Neural cell (in vitro differentiated cells): ENCODE results near the gene DNASE1L2. TPM values are rescaled to one million over a fixed set of nuclear protein-coding genes. Genes with fewer than 3 reads are reported as not detected.

ENCODE experiments used
- H2AFZ ChIP-seq: fragments of 200-600, 300-800 bp; sonication (generic), shearing (Covaris generic); 2 replicates; pipeline ENCODE4 v1.6.0; 2014; ENCODE audit warnings: low read depth, mild to moderate bottlenecking, antibody characterized with exemption, low read length, moderate library complexity
- H3F3A ChIP-seq: fragments of 200-600 bp; shearing (Covaris generic); 2 replicates; pipeline ENCODE4 v1.6.1; 2016; ENCODE audit warnings: mild to moderate bottlenecking, moderate library complexity, mixed read lengths, antibody characterized with exemption, low read length; ENCODE audit not compliant: insufficient read depth, poor library complexity, severe bottlenecking
- H3K27ac ChIP-seq: fragments of 200-600, 300-800 bp; sonication (generic), shearing (Covaris generic); 2 replicates; pipeline ENCODE4 v1.5.1; 2014; ENCODE audit warnings: mild to moderate bottlenecking, low read length, moderate library complexity
- H3K27me3 ChIP-seq: fragments of 300-800, 200-600 bp; sonication (generic), shearing (Covaris generic); 2 replicates; pipeline ENCODE4 v1.6.0; 2014; ENCODE audit warnings: mild to moderate bottlenecking, low read depth, low read length, moderate library complexity; ENCODE audit not compliant: insufficient read depth
- H3K36me3 ChIP-seq: fragments of 300-800, 200-600 bp; sonication (generic), shearing (Covaris generic); 2 replicates; pipeline ENCODE4 v1.5.1; 2014; ENCODE audit warnings: mild to moderate bottlenecking, antibody characterized with exemption, low read length, moderate library complexity; ENCODE audit not compliant: insufficient read depth
- H3K4me2 ChIP-seq: fragments of 300-800, 200-600 bp; sonication (generic), shearing (Covaris generic); 2 replicates; pipeline ENCODE4 v1.6.0; 2014; ENCODE audit warnings: mild to moderate bottlenecking, low read length
- H3K4me3 ChIP-seq: fragments of 300-800, 200-600 bp; sonication (generic), shearing (Covaris generic); 2 replicates; pipeline ENCODE4 v1.5.1; 2014; ENCODE audit warnings: mild to moderate bottlenecking, low read length, moderate library complexity
- H3K79me2 ChIP-seq: fragments of 200-600 bp; shearing (Covaris generic); replicated peaks from 2 replicates; pipeline ENCODE4 v1.6.0; 2014; ENCODE audit warnings: mild to moderate bottlenecking, low read length, moderate library complexity; ENCODE audit not compliant: insufficient read depth
- H3K9ac ChIP-seq: fragments of 300-800, 200-600 bp; sonication (generic), shearing (Covaris generic); 2 replicates; pipeline ENCODE4 v1.6.1; 2016; ENCODE audit warnings: mild to moderate bottlenecking, low read length, mixed read lengths
- H3K9me2 ChIP-seq: fragments of 200-600 bp; shearing (Covaris generic); 2 replicates; pipeline ENCODE4 v1.6.1; 2016; ENCODE audit warnings: mild to moderate bottlenecking, low read length, mixed read lengths; ENCODE audit not compliant: insufficient read depth
- H3K9me3 ChIP-seq: fragments of 200-600, 300-800 bp; sonication (generic), shearing (Covaris generic); 2 replicates; pipeline ENCODE4 v1.6.1; 2016; ENCODE audit warnings: mild to moderate bottlenecking, mixed run types, low read length, moderate library complexity, mixed read lengths
- H4K20me1 ChIP-seq: fragments of 200-600 bp; shearing (Covaris generic); 2 replicates; pipeline ENCODE4 v1.6.1; 2016; ENCODE audit warnings: mild to moderate bottlenecking, mixed run types; ENCODE audit not compliant: insufficient read depth
- EP300 ChIP-seq: fragments of 450-650 bp; conservative IDR thresholded peaks from 2 replicates; pipeline ENCODE4 v1.6.1; 2014; ENCODE audit warnings: antibody characterized with exemption, mild to moderate bottlenecking, moderate library complexity; ENCODE audit not compliant: poor library complexity, severe bottlenecking
- EZH2 ChIP-seq: fragments of 200-600, 300-800 bp; shearing (Covaris generic), sonication (generic); IDR thresholded peaks from 2 replicates; pipeline ENCODE4 v1.6.1; 2014; ENCODE audit warnings: antibody characterized with exemption, low read length, borderline replicate concordance, mild to moderate bottlenecking; ENCODE audit not compliant: insufficient read depth, poor library complexity, severe bottlenecking
- MXI1 ChIP-seq: fragments of 450-650 bp; conservative IDR thresholded peaks from 2 replicates; pipeline ENCODE4 v1.6.1; 2014; ENCODE audit warnings: antibody characterized with exemption, mild to moderate bottlenecking; ENCODE audit not compliant: poor library complexity, severe bottlenecking
- POLR2AphosphoS5 ChIP-seq: IDR thresholded peaks from 2 replicates; pipeline ENCODE4 v1.6.1; 2012
- RAD21 ChIP-seq: fragments of 450-650 bp; conservative IDR thresholded peaks from 2 replicates; pipeline ENCODE4 v1.6.1; 2014; ENCODE audit warnings: antibody characterized with exemption, mild to moderate bottlenecking, moderate library complexity
- SMC3 ChIP-seq: fragments of 450-650 bp; conservative IDR thresholded peaks from 2 replicates; pipeline ENCODE4 v1.6.1; 2014; ENCODE audit warnings: antibody characterized with exemption, mild to moderate bottlenecking, moderate library complexity; ENCODE audit not compliant: poor library complexity
- TAF1 ChIP-seq: IDR thresholded peaks from 2 replicates; pipeline ENCODE4 v1.6.1; 2012; ENCODE audit warnings: low read depth
- polyA plus RNA-seq: library from polyadenylated mRNA; depleted of rRNA; stranded (reverse); fragments of >200 nt; gene quantifications from 2 replicates; pipeline ENCODE4 v1.2.3, GENCODE V29; 2014
- TF ChIP-seq, protein P1 (sequence below): IDR thresholded peaks from 2 replicates; pipeline ENCODE4 v1.6.1; 2012; ENCODE audit warnings: borderline replicate concordance
- TF ChIP-seq, protein P2 (sequence below): fragments of 450-650 bp; IDR thresholded peaks from 2 replicates; pipeline ENCODE4 v1.5.1; 2014; ENCODE audit warnings: antibody characterized with exemption, mild to moderate bottlenecking, moderate library complexity; ENCODE audit not compliant: poor library complexity, severe bottlenecking

DNASE1L2 gene
- polyA plus RNA-seq, 1 donor from 2014 or later: 10.2 TPM

DNA sequence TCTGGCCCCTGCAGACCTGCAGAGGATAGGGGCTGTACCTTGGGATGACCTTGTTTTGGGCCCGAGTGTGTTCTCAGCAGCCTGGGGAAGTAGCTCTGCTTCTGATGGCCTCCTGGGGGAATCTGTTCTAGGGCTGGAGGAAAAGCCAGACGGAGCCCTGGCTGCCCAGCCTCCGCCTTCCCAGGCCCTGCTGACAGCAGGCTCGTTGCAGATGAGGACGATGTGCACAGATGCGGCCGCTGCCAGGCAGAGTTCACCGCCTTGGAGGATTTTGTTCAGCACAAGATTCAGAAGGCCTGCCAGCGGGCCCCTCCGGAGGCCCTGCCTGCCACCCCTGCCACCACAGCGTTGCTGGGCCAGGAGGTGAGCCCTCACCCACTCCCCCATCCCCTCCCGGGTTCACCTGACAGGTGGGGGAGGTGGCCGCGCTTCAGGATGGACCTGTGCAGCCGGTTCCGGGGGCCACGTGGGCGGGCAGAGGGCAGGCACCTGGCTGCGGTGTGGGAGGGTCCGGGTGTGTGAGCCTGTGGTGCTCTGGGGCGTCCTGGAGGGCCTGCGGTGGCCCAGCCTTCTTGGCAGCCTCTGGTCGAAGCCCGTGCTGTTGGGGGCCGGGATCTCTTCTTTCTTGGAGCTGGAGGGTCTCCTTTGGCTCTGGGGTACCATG, 8.0 kb upstream of the DNASE1L2 start:
- no peaks in the 10 kb centered on the region for H3K27me3 ChIP-seq
- no peak overlapping the region for H3K4me3 ChIP-seq
- no peaks in the 10 kb centered on the region for H3K9me3 ChIP-seq
- H3K9ac ChIP-seq: no peak overlapping the region
- peaks cover 26% of the 10 kb centered on the region for H3K79me2 ChIP-seq
- H2AFZ ChIP-seq: no peak overlapping the region
- H4K20me1 ChIP-seq: no peaks in the 10 kb centered on the region
- H3F3A ChIP-seq: no peaks in the 10 kb centered on the region
- H3K27ac ChIP-seq: no peak overlapping the region
- TF ChIP-seq SMC3: no peak
- TF ChIP-seq, protein P1, sequence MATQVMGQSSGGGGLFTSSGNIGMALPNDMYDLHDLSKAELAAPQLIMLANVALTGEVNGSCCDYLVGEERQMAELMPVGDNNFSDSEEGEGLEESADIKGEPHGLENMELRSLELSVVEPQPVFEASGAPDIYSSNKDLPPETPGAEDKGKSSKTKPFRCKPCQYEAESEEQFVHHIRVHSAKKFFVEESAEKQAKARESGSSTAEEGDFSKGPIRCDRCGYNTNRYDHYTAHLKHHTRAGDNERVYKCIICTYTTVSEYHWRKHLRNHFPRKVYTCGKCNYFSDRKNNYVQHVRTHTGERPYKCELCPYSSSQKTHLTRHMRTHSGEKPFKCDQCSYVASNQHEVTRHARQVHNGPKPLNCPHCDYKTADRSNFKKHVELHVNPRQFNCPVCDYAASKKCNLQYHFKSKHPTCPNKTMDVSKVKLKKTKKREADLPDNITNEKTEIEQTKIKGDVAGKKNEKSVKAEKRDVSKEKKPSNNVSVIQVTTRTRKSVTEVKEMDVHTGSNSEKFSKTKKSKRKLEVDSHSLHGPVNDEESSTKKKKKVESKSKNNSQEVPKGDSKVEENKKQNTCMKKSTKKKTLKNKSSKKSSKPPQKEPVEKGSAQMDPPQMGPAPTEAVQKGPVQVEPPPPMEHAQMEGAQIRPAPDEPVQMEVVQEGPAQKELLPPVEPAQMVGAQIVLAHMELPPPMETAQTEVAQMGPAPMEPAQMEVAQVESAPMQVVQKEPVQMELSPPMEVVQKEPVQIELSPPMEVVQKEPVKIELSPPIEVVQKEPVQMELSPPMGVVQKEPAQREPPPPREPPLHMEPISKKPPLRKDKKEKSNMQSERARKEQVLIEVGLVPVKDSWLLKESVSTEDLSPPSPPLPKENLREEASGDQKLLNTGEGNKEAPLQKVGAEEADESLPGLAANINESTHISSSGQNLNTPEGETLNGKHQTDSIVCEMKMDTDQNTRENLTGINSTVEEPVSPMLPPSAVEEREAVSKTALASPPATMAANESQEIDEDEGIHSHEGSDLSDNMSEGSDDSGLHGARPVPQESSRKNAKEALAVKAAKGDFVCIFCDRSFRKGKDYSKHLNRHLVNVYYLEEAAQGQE: no peak
- TF ChIP-seq EZH2: no peak
- no peak for TF ChIP-seq POLR2AphosphoS5
- TF ChIP-seq MXI1: no peak
- no peak for TF ChIP-seq RAD21
- TF ChIP-seq TAF1: no peak
- TF ChIP-seq, protein P2, sequence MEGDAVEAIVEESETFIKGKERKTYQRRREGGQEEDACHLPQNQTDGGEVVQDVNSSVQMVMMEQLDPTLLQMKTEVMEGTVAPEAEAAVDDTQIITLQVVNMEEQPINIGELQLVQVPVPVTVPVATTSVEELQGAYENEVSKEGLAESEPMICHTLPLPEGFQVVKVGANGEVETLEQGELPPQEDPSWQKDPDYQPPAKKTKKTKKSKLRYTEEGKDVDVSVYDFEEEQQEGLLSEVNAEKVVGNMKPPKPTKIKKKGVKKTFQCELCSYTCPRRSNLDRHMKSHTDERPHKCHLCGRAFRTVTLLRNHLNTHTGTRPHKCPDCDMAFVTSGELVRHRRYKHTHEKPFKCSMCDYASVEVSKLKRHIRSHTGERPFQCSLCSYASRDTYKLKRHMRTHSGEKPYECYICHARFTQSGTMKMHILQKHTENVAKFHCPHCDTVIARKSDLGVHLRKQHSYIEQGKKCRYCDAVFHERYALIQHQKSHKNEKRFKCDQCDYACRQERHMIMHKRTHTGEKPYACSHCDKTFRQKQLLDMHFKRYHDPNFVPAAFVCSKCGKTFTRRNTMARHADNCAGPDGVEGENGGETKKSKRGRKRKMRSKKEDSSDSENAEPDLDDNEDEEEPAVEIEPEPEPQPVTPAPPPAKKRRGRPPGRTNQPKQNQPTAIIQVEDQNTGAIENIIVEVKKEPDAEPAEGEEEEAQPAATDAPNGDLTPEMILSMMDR: no peak
- TF ChIP-seq EP300: no peak
- no peaks in the 10 kb centered on the region for H3K9me2 ChIP-seq
- no peak overlapping the region for H3K4me2 ChIP-seq
- H3K36me3 ChIP-seq: no peaks in the 10 kb centered on the region

DNA sequence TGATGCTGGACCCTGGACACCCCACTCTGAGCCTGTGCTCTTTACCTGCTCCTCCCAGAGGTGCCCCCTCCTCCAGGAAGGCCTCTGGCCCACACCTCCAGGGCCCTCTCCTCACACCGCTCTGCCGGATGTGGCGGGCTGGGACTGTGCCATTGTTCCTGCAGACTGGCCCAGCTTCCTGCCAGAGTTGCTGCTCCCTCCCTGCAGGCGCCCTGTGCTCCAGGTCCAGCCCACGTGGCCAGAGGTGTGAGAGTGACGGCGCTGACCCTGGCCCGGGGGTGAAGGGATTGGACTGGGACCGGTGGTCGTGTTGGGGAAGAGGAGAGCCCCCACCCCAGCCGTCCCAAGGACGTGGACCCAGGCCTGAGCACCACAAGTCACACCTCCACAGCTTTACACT, 7.2 kb upstream of the DNASE1L2 start:
- Histone ChIP-seq H3K27ac (no peak overlapping the region), H3K27me3 (no peaks in the 10 kb centered on the region), H3K9ac (no peak overlapping the region), H3K79me2 (peaks cover 24% of the 10 kb centered on the region), H2AFZ (no peak overlapping the region), H3K4me2 (no peak overlapping the region), H3K36me3 (no peaks in the 10 kb centered on the region), H3K4me3 (no peak overlapping the region), H3K9me3 (no peaks in the 10 kb centered on the region), H4K20me1 (no peaks in the 10 kb centered on the region), H3F3A (no peaks in the 10 kb centered on the region), H3K9me2 (no peaks in the 10 kb centered on the region)
- no peak for TF ChIP-seq RAD21
- TF ChIP-seq MXI1: no peak
- TF ChIP-seq, protein P1: no peak
- no peak for TF ChIP-seq EP300
- no peak for TF ChIP-seq SMC3
- no peak for TF ChIP-seq EZH2
- TF ChIP-seq, protein P2: no peak
- TF ChIP-seq TAF1: no peak
- TF ChIP-seq POLR2AphosphoS5: no peak
